ENCODE data around the gene KIAA1549. TPM values are rescaled to one million over a fixed set of nuclear protein-coding genes. Genes with fewer than 3 reads are reported as not detected.

KIAA1549 gene
- total RNA-seq, 1 donor from 2014 or later, result 24.4 TPM

GRCh38 chr7:138929969-138930368, 51.2 kb downstream of the KIAA1549 start:
- peaks cover 39% of the 10 kb centered on the region for H3K4me1 Mint-ChIP-seq (ENCODE audit: unreplicated experiment)
- no peak for TF ChIP-seq CTCF (conservative IDR thresholded peaks at IDR 0.05)
- peaks cover 14% of the 10 kb centered on the region for H3K36me3 Mint-ChIP-seq
- H3K9me3 Mint-ChIP-seq, result no peaks in the 10 kb centered on the region
- DNase-seq (ENCODE audit: extremely low spot score, unreplicated experiment), result no peak
- H3K27me3 Mint-ChIP-seq, result no peaks in the 10 kb centered on the region
- H3K4me3 Mint-ChIP-seq, result no peak overlapping the region
- no peak overlapping the region for H3K27ac Mint-ChIP-seq

- H3K27ac Mint-ChIP-seq, result peak overlapping the region; percentile 58
- DNase-seq (ENCODE audit: extremely low spot score, unreplicated experiment), result no peak
- H3K4me1 Mint-ChIP-seq (ENCODE audit: unreplicated experiment), result peaks cover 24% of the 10 kb centered on the region
- H3K4me3 Mint-ChIP-seq, result no peak overlapping the region
- H3K36me3 Mint-ChIP-seq, result peaks cover 8% of the 10 kb centered on the region
- no peaks in the 10 kb centered on the region for H3K27me3 Mint-ChIP-seq
- TF ChIP-seq CTCF (conservative IDR thresholded peaks at IDR 0.05), result no peak
- H3K9me3 Mint-ChIP-seq, result no peaks in the 10 kb centered on the region
Observed at GRCh38 chr7:138926241-138926612, 55.0 kb downstream of the KIAA1549 start.

GRCh38 chr7:138924501-138925225, 56.5 kb downstream of the KIAA1549 start:
- Mint-ChIP-seq H3K36me3 (peaks cover 8% of the 10 kb centered on the region), H3K4me1 (ENCODE audit: unreplicated experiment) (peaks cover 23% of the 10 kb centered on the region), H3K27me3 (no peaks in the 10 kb centered on the region), H3K9me3 (no peaks in the 10 kb centered on the region), H3K4me3 (no peak overlapping the region), H3K27ac (no peak overlapping the region)
- TF ChIP-seq CTCF (conservative IDR thresholded peaks at IDR 0.05), result no peak
- no peak for DNase-seq (ENCODE audit: extremely low spot score, unreplicated experiment)

GRCh38 chr7:138921277-138921676, 59.9 kb downstream of the KIAA1549 start:
- no peak overlapping the region for H3K27ac Mint-ChIP-seq
- peaks cover 16% of the 10 kb centered on the region for H3K4me1 Mint-ChIP-seq (ENCODE audit: unreplicated experiment)
- H3K36me3 Mint-ChIP-seq, result peaks cover 30% of the 10 kb centered on the region
- H3K4me3 Mint-ChIP-seq, result no peak overlapping the region
- no peaks in the 10 kb centered on the region for H3K27me3 Mint-ChIP-seq
- no peak for TF ChIP-seq CTCF (conservative IDR thresholded peaks at IDR 0.05)
- DNase-seq (ENCODE audit: extremely low spot score, unreplicated experiment), result no peak
- no peaks in the 10 kb centered on the region for H3K9me3 Mint-ChIP-seq

GRCh38 chr7:138919911-138920310, 61.3 kb downstream of the KIAA1549 start:
- H3K9me3 Mint-ChIP-seq, result no peaks in the 10 kb centered on the region
- peaks cover 10% of the 10 kb centered on the region for H3K4me1 Mint-ChIP-seq (ENCODE audit: unreplicated experiment)
- no peak for TF ChIP-seq CTCF (conservative IDR thresholded peaks at IDR 0.05)
- no peak overlapping the region for H3K27ac Mint-ChIP-seq
- no peak for DNase-seq (ENCODE audit: extremely low spot score, unreplicated experiment)
- no peaks in the 10 kb centered on the region for H3K27me3 Mint-ChIP-seq
- H3K36me3 Mint-ChIP-seq, result peaks cover 34% of the 10 kb centered on the region
- no peak overlapping the region for H3K4me3 Mint-ChIP-seq

Measured in type B pancreatic cell (in vitro differentiated cells).